GM12878 (cell line): ENCODE results near the gene KCNQ1.

ENCODE experiments used
- BACH1 ChIP-seq: fragments of 450-650 bp; IDR thresholded peaks from 2 replicates; pipeline ENCODE4 v1.6.1; 2017; ENCODE audit warnings: mild to moderate bottlenecking, borderline replicate concordance
- CHD2 ChIP-seq: IDR thresholded peaks from 2 replicates; pipeline ENCODE4 v1.6.1; 2011; ENCODE audit warnings: low read depth, low read length, improper control_type of control experiment, borderline replicate concordance
- DPF2 ChIP-seq: fragments of 450-650 bp; IDR thresholded peaks from 2 replicates; pipeline ENCODE4 v1.6.1; 2017; ENCODE audit warnings: mild to moderate bottlenecking
- EZH2 ChIP-seq: IDR thresholded peaks from 2 replicates; pipeline ENCODE4 v1.6.1; 2012; ENCODE audit warnings: low read depth, mild to moderate bottlenecking, control low read depth, inconsistent platforms, low read length, borderline replicate concordance; ENCODE audit not compliant: control insufficient read depth
- FOXK2 ChIP-seq: fragments of 450-650 bp; IDR thresholded peaks from 2 replicates; pipeline ENCODE4 v1.6.1; 2017; ENCODE audit warnings: mild to moderate bottlenecking, moderate library complexity
- NBN ChIP-seq: fragments of 450-650 bp; IDR thresholded peaks from 2 replicates; pipeline ENCODE4 v1.6.1; 2016
- POLR2A ChIP-seq: IDR thresholded peaks from 2 replicates; pipeline ENCODE4 v1.6.1; 2011; ENCODE audit warnings: low read depth, mild to moderate bottlenecking, low read length
- POLR2AphosphoS5 ChIP-seq: IDR thresholded peaks from 2 replicates; pipeline ENCODE4 v1.6.1; 2011; ENCODE audit warnings: mild to moderate bottlenecking, low read length, inconsistent platforms
- RAD51 ChIP-seq: fragments of 450-650 bp; IDR thresholded peaks from 2 replicates; pipeline ENCODE4 v1.6.1; 2016; ENCODE audit warnings: moderate library complexity, mild to moderate bottlenecking, inconsistent platforms
- RBBP5 ChIP-seq: fragments of 200-600 bp; sonication (generic); conservative IDR thresholded peaks from 2 replicates; pipeline ENCODE4 v1.6.1; 2016
- SP1 ChIP-seq: IDR thresholded peaks from one replicate; pipeline ENCODE4 v1.6.1; 2011; ENCODE audit warnings: low read depth, low read length
- ZBTB11 ChIP-seq: fragments of 450-650 bp; formaldehyde crosslinking; IDR thresholded peaks from 2 replicates; pipeline ENCODE4 v1.5.0; 2022; ENCODE audit warnings: mild to moderate bottlenecking, missing genetic modification characterization

GRCh38 chr11:2590131-2590964, 145.5 kb downstream of the KCNQ1 start:
- TF ChIP-seq ZBTB11 (CRISPR knock-in tag) (no peak), RAD51 (no peak), POLR2AphosphoS5 (no peak), EZH2 (no peak), POLR2A (no peak), NBN (no peak), FOXK2 (no peak), RBBP5 (no peak), BACH1 (no peak), DPF2 (no peak), CHD2 (no peak), SP1 (no peak)
